Retinal pigment epithelial cell (primary cell): ENCODE results near the gene HOXC13.

ENCODE experiments used
- DNase-seq: peaks from one replicate; pipeline ENCODE4 v3.0.0-alpha.2; 2010; ENCODE audit warnings: low read depth
- H3K4me3 ChIP-seq: 2 replicates; pipeline ENCODE4 v1.5.1; 2011; ENCODE audit warnings: mild to moderate bottlenecking, low read length, control low read depth, moderate library complexity
- TF ChIP-seq, protein P1 (sequence below): conservative IDR thresholded peaks from 2 replicates; pipeline ENCODE4 v1.5.1; 2011; ENCODE audit warnings: low read depth, low read length, control low read depth, inconsistent platforms

HOXC13 gene

DNA sequence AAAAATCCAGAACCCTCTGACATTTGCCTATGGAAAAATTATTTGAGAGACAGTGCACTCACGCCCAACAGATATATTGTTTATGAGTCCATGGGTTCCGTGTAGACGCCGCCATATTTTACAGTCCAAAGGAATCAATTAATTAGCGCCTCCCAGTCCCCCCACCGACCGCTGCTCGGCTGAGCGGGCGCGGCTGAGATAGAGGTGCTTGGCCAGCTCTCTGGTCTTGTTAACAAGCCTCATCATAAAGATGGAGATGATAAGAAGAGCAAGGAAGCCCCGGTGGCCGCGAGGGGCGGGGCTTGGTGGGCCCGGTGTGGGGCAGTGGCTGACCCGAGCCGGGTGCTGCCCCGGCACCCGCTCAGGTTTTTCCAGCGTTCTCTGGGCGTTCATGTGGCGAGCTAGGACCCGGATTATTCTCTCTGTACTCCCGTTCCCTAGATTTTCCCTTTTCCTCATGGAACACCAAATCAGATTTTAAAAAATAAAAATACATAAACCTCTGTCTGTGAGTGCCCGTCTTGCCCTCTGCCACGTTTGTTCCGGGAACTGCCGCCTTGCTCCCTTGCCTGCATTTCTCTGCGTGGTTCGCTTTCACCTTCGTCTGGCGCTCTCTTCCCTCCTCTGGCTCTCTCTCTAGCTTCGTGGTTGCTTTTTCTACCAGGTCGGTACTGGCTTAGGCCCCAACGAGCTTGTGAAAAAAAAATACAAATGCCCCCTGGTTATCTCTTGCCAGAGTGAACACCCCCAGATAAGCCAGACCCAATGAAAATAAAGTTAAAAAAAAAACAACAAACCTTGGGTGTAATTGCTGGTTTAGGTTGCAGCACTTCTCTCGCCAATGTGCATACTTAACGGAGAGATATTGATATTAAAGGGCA lies 25.0 kb downstream of the HOXC13 start:
- TF ChIP-seq, protein P1, sequence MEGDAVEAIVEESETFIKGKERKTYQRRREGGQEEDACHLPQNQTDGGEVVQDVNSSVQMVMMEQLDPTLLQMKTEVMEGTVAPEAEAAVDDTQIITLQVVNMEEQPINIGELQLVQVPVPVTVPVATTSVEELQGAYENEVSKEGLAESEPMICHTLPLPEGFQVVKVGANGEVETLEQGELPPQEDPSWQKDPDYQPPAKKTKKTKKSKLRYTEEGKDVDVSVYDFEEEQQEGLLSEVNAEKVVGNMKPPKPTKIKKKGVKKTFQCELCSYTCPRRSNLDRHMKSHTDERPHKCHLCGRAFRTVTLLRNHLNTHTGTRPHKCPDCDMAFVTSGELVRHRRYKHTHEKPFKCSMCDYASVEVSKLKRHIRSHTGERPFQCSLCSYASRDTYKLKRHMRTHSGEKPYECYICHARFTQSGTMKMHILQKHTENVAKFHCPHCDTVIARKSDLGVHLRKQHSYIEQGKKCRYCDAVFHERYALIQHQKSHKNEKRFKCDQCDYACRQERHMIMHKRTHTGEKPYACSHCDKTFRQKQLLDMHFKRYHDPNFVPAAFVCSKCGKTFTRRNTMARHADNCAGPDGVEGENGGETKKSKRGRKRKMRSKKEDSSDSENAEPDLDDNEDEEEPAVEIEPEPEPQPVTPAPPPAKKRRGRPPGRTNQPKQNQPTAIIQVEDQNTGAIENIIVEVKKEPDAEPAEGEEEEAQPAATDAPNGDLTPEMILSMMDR: no peak
- no peak overlapping the region for H3K4me3 ChIP-seq
- no peak for DNase-seq

DNA sequence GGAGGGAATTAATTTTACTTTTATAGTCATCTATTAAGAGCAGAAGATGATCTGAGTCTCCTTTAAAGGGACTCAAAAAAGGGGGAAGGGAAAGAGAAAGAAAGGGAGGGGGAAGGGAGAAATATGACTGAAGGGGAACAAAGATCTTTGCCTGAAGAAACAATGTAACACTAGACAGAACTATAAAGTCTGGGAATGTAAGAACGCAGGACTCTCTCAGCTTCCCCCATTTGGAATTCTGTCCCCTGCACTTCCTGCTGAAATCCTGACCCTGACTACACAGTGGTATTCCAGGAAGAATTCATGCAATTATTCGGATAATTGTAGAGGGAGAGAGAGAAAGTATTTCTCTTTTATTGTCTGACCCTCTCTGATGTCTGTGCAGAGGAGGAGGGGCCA lies 25.7 kb downstream of the HOXC13 start:
- DNase-seq: no peak
- TF ChIP-seq, protein P1: no peak
- no peak overlapping the region for H3K4me3 ChIP-seq

DNA sequence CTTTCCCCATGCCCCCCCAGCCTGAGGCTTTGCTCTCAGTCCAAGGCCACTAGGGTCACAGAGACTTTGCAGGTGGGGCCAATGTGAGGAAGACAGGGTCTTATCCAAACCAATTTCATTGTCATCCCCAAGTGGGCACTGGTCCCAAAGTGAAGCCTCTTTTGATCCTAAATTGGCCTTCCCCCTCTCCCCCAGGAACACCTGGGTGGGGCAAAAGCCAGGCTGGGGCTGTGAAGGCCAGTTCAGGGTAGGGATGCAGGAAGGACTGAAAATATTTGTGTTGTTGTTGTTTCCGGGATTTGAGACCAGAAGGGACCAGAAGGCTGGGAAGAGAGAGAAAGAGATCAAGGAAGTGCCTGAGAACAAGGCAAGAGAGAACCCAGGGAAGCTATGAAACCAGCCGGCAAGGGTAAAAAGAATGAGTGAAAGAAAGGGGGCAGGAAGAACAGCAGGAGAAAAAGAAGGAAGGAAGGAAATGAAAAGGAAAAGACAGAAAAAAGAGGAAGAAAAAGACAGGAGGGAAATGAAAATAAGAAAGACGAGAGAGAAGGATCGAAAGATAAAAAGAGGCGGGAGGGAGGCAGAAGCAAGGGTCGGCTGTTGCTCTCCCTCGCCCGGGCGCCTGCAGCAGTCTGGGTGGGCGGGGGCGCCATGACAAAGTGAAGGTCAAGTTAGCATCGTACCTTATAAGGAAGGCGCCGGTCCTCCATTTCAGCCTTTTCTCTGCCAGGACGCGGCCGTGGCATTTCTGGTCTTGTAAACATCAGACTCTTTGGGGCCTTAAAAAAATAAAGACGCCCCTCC lies 26.9 kb downstream of the HOXC13 start:
- DNase-seq: no peak
- TF ChIP-seq, protein P1: no peak
- H3K4me3 ChIP-seq: no peak overlapping the region

DNA sequence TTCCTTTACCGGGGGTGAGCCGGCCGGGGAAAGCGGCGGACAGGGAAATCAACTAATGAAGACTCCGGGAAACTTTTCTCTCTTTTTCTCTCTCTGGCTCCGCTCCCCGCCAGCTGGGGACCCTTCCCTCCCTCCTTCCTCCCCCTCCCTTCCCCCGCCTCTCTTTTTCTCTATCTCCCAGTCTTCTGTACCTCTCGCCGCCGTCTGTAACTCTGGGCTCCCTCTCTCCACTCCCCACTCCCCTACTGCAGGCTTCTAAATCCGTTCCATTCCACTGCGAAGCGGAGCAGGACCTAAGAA lies 27.4 kb downstream of the HOXC13 start:
- TF ChIP-seq, protein P1: no peak
- H3K4me3 ChIP-seq: no peak overlapping the region
- DNase-seq: no peak

DNA sequence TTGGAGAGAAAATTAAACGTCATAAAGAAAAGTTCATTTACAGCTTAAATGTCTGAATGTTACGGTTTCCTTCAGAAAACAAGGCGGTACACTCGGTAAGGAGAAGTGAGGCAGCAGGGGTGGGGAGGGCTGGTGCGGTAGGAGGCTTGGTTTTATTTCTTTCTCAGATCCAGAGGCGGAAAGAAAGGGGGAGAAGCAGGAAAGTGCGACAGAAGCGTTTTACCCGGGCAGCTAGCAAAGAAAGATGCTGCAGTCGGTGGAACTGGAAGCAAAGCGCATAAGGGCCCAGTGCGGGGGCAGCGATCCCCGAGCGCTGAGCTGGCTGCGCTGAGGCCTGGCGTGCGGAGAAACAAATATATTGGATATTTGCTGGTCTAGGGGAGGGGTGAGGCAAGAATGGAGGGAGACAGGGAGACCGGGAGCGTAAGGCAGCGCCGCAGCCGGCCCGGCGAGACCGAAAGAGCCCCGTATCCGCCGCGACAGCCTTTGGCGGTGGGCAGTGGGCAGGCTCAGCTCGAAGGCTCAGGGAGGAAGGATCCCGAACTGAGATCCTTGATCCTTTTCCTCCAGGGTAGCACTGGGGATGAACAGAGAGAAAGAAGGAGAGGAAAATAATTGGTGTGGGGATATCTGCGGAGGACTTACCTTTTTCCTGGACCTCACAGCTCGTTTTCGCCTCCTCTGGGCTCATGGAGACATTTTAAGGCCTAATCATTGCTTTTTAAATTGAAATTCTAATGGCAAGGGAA lies 27.9 kb downstream of the HOXC13 start:
- TF ChIP-seq, protein P1: no peak
- H3K4me3 ChIP-seq: no peak overlapping the region
- DNase-seq: no peak

DNA sequence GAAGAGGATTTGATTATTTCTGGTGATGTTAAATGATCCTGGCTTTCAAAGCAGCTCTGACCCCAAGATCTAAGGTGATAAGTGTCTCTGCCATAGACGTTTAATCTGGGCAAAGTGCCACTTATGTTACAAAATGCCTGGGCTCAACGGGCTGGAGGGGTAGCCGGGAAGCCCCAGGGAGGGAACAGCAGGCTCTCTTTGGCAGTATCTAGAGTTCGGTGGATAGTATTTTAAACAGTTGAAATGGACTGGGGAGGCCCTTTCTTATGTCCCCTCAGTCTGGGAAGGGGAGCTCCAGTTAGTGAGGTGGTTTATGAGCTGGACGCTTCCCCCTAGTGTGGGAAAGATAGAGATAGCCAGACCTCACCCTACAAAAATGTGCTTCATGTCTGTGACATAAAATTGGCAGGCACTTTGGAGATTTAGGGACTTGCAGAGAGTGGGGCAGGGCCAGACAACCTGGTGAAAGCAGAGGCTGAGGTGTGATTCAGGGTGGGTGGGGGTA lies 28.8 kb downstream of the HOXC13 start:
- no peak overlapping the region for H3K4me3 ChIP-seq
- TF ChIP-seq, protein P1: no peak
- DNase-seq: no peak
